ENCODE measurements around the gene RPL35A. TPM values are rescaled to one million over a fixed set of nuclear protein-coding genes. Genes with fewer than 3 reads are reported as not detected.

Gene RPL35A
- total RNA-seq, 1 experiment from 2014 or later: 1,642 TPM

DNA sequence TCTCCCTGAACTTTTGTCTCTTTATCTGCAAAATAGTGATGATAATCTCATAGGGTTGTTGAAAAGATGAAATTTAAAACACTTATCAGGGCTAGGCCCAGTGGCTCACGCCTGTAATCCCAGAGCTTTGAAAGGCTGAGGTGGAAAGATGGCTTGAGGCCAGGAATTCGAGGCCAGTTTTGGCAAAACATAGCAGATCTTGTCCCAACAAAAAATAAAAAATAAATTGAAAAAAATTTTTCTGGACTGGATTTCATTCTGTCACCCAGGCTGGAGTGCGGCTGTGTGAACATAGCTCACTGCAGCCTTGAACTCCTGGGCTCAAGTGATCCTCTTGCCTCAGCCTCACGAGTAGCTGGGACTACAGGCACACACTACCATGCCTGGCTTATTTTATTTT lies 39.7 kb downstream of the RPL35A start:
- no peak for DNase-seq (ENCODE audit: unreplicated experiment)
- BruUV-seq (replicated peaks): no TSS peak
- POLR2A ChIA-PET: no interaction called here
- CTCF ChIA-PET: interaction anchor here (2.2 kb wide), 1 partner anchor 8 kb away, joined by 4 read pairs; no protein-coding TSS in a partner anchor
- Mint-ChIP-seq H3K4me1 (ENCODE audit: insufficient read depth, unreplicated experiment) (no peaks in the 10 kb centered on the region), H3K27ac (ENCODE audit: low read depth, unreplicated experiment) (no peak overlapping the region), H3K4me3 (ENCODE audit: unreplicated experiment) (no peak overlapping the region), H3K27me3 (ENCODE audit: insufficient read depth, unreplicated experiment) (no peaks in the 10 kb centered on the region), H3K36me3 (ENCODE audit: insufficient read depth, unreplicated experiment) (peaks cover 31% of the 10 kb centered on the region), H3K9me3 (ENCODE audit: unreplicated experiment) (no peaks in the 10 kb centered on the region)
- TF ChIP-seq CTCF (IDR thresholded peaks at IDR 0.05; ENCODE audit: unreplicated experiment): no peak
- intact Hi-C loops (cut with micrococcal nuclease): no loop called here

DNA sequence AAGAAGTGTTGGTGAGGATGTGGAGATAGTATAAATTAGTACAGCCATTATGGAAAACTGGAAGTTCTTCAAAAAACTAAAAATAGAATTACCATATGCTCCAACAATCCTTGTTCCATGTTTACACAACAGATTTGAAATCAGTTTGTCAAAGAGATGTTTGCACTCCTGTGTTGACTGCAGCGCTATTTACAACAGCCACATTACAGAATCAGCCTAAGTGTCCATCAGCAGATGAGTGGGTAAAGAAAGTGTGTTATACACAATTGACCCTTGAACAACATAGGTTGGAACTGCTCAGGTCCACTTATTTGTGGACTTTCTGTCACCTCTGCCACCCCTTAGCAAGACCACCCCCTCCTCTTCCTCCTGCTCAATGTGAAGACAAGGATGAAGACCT lies 44.7 kb downstream of the RPL35A start:
- no peak for DNase-seq (ENCODE audit: unreplicated experiment)
- no peaks in the 10 kb centered on the region for H3K4me1 Mint-ChIP-seq (ENCODE audit: insufficient read depth, unreplicated experiment)
- no TSS peak for BruUV-seq (replicated peaks)
- no peak overlapping the region for H3K27ac Mint-ChIP-seq (ENCODE audit: low read depth, unreplicated experiment)
- no peak for TF ChIP-seq CTCF (IDR thresholded peaks at IDR 0.05; ENCODE audit: unreplicated experiment)
- peaks cover 34% of the 10 kb centered on the region for H3K36me3 Mint-ChIP-seq (ENCODE audit: insufficient read depth, unreplicated experiment)
- no peak overlapping the region for H3K4me3 Mint-ChIP-seq (ENCODE audit: unreplicated experiment)
- H3K9me3 Mint-ChIP-seq (ENCODE audit: unreplicated experiment): no peaks in the 10 kb centered on the region
- no peaks in the 10 kb centered on the region for H3K27me3 Mint-ChIP-seq (ENCODE audit: insufficient read depth, unreplicated experiment)
- ChIA-PET CTCF (no interaction called here), POLR2A (no interaction called here)
- intact Hi-C loops (cut with micrococcal nuclease): no loop called here

- no TSS peak for BruUV-seq (replicated peaks)
- H3K27me3 Mint-ChIP-seq (ENCODE audit: insufficient read depth, unreplicated experiment): no peaks in the 10 kb centered on the region
- H3K36me3 Mint-ChIP-seq (ENCODE audit: insufficient read depth, unreplicated experiment): peaks cover 27% of the 10 kb centered on the region
- no peak for TF ChIP-seq CTCF (IDR thresholded peaks at IDR 0.05; ENCODE audit: unreplicated experiment)
- no peaks in the 10 kb centered on the region for H3K9me3 Mint-ChIP-seq (ENCODE audit: unreplicated experiment)
- intact Hi-C loops (cut with micrococcal nuclease): no loop called here
- no peak for DNase-seq (ENCODE audit: unreplicated experiment)
- CTCF ChIA-PET: interaction anchor here (0.7 kb wide), 1 partner anchor 45 kb away, joined by 3 read pairs; no protein-coding TSS in a partner anchor
- no peak overlapping the region for H3K4me3 Mint-ChIP-seq (ENCODE audit: unreplicated experiment)
- no peaks in the 10 kb centered on the region for H3K4me1 Mint-ChIP-seq (ENCODE audit: insufficient read depth, unreplicated experiment)
- POLR2A ChIA-PET: no interaction called here
- H3K27ac Mint-ChIP-seq (ENCODE audit: low read depth, unreplicated experiment): no peak overlapping the region
Observed at GRCh38 chr3:197996855-197997254, 46.9 kb downstream of the RPL35A start.

DNA sequence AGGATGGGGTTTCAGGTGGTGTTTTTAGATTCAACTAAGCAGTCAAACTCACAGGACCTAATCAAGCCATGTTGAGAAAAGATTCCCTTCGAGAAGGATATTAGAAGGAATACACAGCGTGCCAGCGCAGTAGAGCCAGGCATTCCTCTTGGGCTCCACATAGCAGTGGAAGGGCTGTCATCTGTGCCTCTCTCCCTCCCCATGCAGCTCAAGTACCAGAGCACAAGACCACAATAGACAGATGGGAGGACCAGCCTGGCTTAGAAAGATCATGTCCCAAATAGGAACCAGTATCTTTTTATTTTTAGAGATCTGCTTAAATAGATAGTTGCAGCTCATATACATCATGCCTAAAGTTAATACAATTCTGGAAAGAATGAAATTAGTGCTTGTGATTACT lies 47.9 kb downstream of the RPL35A start:
- BruUV-seq (replicated peaks): no TSS peak
- ChIA-PET POLR2A (interaction anchor here (0.6 kb wide), 1 partner anchor 82 kb away, joined by 3 read pairs; no protein-coding TSS in a partner anchor), CTCF (interaction anchor here (0.7 to 1.1 kb wide), 2 partner anchors 10 to 81 kb away, joined by 3 to 4 read pairs; no protein-coding TSS in a partner anchor)
- TF ChIP-seq CTCF (IDR thresholded peaks at IDR 0.05; ENCODE audit: unreplicated experiment): no peak
- peaks cover 18% of the 10 kb centered on the region for H3K36me3 Mint-ChIP-seq (ENCODE audit: insufficient read depth, unreplicated experiment)
- no peak for DNase-seq (ENCODE audit: unreplicated experiment)
- H3K27me3 Mint-ChIP-seq (ENCODE audit: insufficient read depth, unreplicated experiment): no peaks in the 10 kb centered on the region
- no peaks in the 10 kb centered on the region for H3K9me3 Mint-ChIP-seq (ENCODE audit: unreplicated experiment)
- no peak overlapping the region for H3K4me3 Mint-ChIP-seq (ENCODE audit: unreplicated experiment)
- H3K4me1 Mint-ChIP-seq (ENCODE audit: insufficient read depth, unreplicated experiment): no peaks in the 10 kb centered on the region
- H3K27ac Mint-ChIP-seq (ENCODE audit: low read depth, unreplicated experiment): no peak overlapping the region
- intact Hi-C loops (cut with micrococcal nuclease): no loop called here

Other genes starting within 250 kb of the RPL35A start
- gene RUBCN, start 213.3 kb upstream of the RPL35A start, total RNA-seq (2022): 29.9 and 35.5 TPM in 2 replicates
- gene FYTTD1, start 200.3 kb upstream of the RPL35A start, total RNA-seq (2022): 45.9 and 46.3 TPM in 2 replicates
- gene LRCH3, start 158.9 kb upstream of the RPL35A start, total RNA-seq (2022): 55.3 and 58.8 TPM in 2 replicates
- 8.0 and 11.2 TPM in 2 replicates for gene LMLN, start 10.0 kb downstream of the RPL35A start, total RNA-seq (2022)

Measured in MCF 10A (cell line).